Cardiac septum (tissue), 1 donor: Measurements from ENCODE around the gene GREB1. TPM values are rescaled to one million over a fixed set of nuclear protein-coding genes. Genes with fewer than 3 reads are reported as not detected.

ENCODE experiments used
- DNase-seq: peaks from one replicate; pipeline ENCODE4 v3.0.0-alpha.2; 2020; ENCODE audit warnings: low spot score
- intact Hi-C: fragments of 100-400 bp; cut with DNase I; formaldehyde crosslinking; loops from one replicate; pipeline ENCODE4 v1.14.0; 2022
- total RNA-seq: library from RNA; stranded (reverse); fragmentation: NEBNext Ultra II Directional; extraction: Animal tissue kit (Norgen Biotek cat#: 25700); gene quantifications from one replicate; pipeline ENCODE4 v1.2.1, GENCODE V29; 2021
- donor health status: DM: no; HTN: no; CAD: no.

GREB1 gene
- total RNA-seq, 1 donor from 2014 or later: 2.9 TPM

DNA sequence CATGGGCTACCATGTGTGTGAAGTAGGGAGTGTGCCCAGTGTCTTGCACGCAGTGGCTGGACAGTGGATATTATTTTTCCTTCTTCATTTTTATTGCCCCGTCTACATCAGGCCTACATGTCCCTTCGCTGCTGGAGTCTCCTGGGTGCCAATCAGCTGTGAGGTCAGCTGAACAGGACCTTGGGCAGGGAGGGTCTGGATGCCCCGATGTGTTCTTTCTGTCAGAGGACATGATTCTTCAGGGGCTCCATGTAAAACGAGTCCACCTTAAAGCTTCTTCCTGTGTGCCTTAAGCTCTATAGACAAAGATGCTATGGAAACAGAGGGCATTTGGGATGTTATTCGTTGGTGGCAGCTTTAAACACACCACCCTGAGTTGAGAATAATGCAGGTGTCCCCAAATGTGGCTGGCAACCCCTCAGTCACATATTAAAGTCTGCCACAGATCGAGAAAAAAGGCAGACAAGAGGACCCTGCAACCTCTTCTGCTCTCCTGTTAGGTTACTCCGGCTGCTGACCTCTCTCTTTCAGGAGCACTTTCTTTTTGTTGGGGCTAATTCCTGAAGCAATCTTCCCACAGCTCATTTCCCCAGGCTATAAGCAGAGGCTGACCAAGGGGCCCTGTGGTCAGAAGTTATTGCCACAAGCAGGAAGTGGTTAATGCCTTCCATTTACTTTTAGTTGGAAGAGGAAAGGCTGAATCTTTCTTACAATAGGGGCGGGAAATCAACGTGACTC, 20.0 kb downstream of the GREB1 start:
- intact Hi-C loops: no loop called here
- no peak for DNase-seq

DNA sequence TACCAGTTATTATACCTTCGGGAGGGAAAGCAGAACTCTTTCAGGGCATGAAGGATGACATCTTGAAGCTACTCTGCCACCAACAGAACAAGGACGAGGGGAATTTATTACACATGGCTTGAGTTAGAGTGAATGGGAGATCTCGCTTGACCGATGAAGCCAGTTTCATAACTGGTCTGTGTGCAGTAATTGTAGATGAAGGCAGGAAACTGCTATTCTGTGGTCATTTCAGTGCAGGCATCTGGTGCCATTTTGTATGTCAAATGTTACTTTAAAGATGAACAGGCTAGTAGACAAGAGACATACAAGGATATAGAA, 20.5 kb downstream of the GREB1 start:
- DNase-seq: no peak
- intact Hi-C loops: no loop called here

DNA sequence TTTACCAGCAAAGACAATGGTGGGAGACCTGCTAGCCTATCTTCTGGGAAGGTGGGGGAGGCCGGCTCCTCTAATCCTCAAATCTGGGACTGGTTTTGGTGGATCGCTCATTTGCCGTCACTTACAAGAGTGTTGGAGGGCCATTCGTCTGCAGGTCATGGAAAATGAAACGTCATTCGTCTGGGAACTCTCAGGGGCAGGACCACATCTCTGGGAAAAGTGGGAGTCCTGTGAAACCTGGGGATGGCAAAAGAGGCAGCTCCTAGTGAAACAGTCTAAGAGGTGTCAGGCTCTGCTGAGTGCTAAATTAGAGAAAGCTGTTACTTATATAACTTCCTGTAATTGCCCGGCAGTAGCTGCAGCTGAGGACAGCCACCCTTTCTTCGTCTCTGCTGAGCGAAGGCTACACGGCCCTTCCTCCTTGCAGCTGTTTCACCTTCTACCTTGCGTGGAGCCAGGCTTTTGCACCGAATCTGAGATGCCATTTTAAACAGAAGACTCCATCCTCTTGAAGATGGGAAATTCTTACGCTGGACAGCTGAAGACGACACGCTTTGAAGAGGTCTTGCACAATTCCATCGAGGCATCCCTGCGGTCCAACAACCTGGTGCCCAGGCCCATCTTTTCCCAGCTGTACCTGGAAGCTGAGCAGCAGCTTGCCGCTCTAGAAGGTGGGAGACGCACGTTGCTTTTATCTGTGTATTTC, 22.4 kb downstream of the GREB1 start:
- intact Hi-C loops: no loop called here
- no peak for DNase-seq

DNA sequence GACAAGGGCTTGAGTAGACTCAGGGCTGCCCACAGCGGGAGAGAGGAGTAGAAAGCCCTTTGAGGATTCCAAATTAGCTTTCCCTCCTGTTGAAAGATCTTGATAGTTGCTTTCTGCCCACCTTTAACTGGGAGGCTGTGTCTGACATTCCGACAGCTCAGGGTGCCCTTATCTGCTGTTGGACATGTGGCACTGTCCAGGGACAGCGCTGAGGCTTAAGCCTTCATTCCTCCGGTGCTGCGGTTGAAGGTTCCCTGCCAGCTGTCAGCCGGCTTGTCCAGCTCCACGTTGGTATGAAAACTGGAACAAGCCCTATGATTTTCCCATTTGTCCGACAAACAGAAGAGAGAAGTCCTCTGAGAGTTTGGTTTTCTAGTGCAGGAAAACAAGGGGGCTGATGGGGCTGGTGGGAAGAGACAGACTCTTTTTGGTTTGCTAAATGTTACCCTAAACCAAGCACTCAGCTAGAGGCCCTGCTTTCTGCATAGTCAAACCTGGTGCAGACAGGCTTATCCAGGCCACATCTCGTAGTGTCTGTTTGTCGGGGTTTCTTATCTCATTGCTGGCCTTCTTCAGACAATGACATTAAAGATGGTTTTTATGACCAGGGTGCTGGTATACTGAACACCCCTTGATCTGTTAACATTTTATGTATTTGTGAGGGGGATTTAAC, 24.5 kb downstream of the GREB1 start:
- intact Hi-C loops: no loop called here
- DNase-seq: no peak

DNA sequence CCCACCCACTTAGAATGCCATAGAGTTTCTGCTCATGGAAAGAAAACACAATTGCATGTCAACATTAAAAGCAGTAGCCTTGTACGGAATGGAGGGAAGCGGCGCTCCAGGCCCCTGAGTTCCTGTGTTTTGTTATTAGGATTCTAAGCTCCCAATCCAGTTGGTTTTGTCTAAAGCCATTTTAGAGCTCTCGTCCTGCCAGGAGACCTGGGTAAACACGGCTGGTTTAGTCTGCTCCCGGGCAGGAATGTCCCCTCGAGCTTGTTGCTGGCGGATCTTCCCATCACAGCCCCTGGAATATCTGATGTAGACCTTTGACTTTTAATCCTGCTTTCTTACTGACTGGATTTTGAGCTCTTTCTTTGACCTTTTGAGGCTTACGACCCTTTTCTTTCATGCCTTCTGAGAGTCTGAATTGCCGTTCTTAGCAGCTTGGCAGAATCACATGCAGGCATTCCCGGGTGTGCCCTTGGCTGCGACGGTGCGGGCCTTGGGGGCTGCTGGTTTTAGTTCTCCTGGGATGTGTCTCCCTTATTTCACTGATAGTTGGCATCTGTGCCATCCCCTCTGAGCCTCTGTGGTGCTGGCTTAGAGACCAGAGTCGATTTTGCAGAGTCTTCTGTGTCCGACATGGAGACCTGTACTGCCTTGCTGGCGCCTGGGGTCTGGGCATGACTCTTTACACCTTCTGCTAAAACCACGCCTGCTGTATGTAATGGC, 25.4 kb downstream of the GREB1 start:
- peak; percentile 41 for DNase-seq
- intact Hi-C loops: no loop called here

DNA sequence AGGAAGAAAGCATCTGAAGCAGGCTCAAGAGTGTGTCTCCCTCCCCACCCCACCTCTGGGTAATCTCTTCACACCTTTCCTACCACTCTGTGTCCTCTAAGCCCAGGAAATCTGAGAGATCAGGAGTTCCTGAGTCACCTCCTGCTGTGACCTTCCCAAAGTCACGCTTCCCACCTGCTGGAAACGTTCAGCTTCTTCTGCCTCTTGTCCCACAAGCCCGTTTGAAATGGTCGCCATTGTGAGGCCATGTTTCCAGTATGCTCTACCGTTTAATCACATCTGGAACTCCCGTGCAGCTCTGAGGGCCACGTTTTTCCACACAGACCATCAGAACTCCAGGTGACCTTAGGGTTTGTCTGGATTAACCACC, 25.9 kb downstream of the GREB1 start:
- no peak for DNase-seq
- intact Hi-C loops: no loop called here

DNA sequence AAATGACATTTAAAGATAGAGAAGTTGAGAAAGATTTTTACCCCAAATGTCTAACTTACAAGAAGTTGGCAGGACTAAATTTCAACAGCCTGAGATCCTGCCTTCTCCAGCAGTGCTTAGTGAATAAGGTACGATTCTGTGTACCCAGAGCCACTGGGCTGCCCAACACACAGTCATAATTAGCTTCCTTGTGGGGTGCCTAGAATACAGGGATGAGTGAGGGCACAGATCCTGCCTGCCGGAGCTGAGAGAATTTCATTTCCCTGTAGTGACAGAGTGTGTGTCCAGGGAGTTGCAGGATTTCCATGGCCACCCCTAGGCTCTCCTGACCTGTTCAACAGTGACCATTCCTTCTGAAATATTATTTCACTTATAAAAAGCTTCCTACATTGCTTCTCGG, 27.0 kb downstream of the GREB1 start:
- peak; percentile 9 for DNase-seq
- intact Hi-C loops: no loop called here

DNA sequence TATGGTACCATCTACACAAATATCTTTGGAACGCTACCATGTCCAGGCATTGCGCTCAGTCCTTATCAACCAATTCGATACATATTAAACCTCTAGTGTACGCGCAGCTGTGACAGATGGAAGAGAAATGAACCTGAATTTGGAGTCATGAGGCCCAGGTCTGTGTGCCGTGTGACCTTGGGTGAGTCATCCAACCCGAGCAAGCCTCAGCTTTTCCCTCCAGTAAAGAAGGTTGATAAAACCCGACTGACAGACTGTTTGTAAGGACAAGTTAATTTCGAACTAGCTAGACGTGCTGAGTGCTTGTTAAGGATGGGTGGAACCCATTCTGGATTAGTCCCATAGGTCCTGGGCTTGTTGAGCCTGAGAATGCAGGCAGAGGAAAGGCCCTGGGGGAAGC, 28.2 kb downstream of the GREB1 start:
- intact Hi-C loops: no loop called here
- DNase-seq: peak; percentile 53

DNA sequence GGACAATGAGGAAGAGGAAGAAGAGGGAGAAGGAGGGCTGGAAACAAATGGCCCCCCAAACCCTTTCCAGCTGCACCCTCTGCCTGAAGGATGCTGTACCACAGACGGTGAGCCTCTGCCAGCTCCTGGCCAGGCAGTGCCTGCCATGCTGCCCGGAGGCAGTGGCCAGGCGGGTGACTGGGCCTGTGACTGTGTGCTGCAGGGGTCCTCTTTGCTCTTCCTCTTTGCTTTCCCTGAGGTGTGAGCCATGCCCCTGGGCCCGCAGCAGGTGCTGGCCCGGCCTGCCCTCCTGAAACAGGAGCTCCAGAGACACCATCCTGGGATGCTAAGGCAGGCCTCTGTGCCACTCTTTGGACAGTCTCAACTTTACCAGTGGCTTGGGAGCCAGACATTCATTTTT, 28.6 kb downstream of the GREB1 start:
- peak; percentile 24 for DNase-seq
- intact Hi-C loops: no loop called here

DNA sequence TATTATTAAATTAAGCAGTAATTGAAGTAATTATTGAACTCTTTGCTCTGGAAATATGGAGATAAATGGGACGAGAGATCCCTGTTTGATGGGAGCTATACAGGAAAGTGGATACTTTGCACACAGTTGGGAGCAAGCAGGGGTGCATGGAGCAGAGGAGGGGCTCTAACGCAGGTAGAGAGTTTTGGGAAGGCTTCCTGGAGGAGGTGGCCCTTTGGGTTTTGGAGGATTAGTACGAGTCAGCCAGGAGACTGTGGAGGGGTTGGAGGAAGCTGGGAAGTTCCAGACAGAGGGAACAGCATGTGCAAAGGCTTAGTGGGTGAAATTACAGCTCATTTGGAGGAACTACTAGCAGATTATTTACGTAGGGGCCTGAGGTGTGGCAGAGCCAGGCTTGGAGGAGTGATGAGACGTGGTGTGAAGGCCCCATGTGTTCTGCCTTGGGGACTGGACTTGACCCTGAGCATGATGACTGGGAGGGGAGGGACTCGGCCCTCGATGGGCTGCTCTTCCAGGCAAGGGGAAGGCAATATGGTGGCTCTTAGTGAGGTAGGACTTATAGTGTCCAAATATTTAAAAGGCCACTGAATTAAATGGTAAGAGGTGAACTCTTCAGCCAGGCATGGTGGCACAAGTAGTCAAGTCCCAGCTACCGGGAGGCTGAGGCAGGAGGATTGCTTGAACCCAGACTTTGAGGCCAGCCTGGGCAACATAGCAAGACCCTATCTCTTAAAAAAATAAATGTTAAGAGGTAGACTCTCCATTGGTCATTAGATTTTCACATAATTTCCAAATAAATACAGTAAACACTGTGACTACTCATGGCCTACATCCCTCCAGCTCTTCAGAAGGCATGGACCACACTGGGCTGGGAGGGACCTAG, 30.2 kb downstream of the GREB1 start:
- intact Hi-C loops: no loop called here
- DNase-seq: no peak

DNA sequence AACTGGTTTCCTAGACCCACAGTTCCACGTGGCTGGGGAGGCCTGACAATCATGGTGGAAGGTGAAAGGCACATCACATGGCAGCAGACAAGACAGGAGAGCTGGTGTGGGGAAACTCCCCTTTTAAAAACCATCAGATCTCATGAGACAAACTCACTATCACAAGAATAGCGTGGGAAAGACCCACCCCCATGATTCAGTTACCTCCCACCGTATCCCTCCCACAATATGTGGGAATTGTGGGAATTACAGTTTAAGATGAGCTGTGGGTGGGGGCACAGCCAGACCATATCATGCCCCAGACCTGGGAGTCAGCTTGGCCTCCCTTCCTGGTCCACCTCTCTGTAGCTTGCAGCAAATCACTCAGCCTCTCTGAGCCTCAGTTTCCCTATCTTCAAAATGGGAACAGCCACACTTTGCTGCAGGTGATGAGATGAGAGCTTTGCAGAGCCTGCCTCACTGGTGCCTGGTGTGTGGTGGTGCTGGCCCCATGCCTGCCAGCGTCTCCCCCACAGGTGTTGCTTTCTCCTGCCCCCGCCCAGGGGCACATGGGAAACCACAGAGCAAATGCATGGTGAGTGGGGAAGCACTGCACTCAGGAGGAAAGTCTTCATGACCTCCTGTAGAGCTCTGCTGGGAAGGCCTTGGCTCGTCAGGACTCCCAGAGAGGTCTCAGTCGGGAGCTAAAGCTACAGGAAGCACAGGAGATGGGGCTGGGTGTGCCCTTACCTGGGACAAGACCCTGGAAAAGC, 31.1 kb downstream of the GREB1 start:
- intact Hi-C loops: no loop called here
- no peak for DNase-seq

DNA sequence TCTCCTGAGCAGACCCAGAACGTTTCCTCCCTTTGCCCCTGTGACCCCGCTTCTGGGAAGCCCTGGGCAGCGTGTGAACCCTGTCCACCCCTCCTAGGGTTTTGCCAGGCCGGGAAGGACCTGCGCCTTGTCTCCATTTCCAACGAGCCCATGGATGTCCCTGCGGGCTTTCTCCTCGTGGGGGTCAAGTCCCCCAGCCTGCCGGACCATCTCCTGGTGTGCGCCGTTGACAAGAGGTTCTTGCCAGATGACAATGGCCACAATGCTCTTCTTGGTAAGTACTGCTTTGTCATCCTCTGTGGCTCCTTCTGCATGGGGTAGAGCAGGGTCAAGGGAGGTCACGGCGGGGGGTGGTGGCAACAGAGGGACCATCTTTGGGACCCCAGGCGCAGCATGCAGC, 32.5 kb downstream of the GREB1 start:
- intact Hi-C loops: no loop called here
- no peak for DNase-seq

DNA sequence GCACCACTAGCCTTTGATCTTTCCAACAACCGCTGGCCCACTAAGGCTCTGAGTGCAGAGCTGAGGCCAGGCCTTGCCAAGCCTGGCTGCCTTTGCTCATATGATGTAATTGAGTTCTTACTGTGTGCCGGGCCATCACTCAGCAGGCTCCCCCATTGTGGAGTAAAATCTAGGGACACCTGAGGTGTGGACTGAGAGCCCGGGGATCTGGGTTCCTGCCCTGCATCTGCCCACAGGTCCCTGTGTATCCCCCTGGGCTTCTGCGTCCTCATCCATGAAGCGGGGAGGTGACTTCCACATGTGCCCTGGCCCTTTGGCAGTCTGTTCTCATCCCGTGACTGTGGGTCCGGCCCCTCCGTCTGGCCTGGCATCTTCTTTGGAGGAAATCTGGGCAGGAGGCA, 33.8 kb downstream of the GREB1 start:
- intact Hi-C loops: no loop called here

DNA sequence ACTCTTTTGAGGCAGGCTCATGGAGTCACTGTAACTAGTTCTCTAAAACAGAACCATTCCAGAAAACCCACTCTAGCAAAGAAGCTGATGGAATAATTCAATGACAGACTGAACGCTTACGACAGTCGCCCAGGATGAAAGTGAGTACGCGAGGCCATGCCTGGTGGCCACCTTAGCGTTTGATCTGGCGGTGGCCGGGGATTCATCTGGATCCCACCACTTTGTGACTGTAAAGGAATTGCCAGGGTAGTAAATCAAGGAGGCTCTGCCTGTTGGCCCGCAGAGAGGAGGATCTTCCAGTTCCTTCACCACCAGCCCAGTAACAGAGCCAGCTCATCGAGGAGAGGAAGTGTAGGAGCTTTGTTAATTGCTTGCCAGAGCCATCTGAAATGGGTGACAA, 34.6 kb downstream of the GREB1 start:
- DNase-seq: peak; percentile 46
- intact Hi-C loops: no loop called here

More for the DNA sequence above, 33.8 kb downstream of the GREB1 start:
- DNase-seq: no peak

DNA sequence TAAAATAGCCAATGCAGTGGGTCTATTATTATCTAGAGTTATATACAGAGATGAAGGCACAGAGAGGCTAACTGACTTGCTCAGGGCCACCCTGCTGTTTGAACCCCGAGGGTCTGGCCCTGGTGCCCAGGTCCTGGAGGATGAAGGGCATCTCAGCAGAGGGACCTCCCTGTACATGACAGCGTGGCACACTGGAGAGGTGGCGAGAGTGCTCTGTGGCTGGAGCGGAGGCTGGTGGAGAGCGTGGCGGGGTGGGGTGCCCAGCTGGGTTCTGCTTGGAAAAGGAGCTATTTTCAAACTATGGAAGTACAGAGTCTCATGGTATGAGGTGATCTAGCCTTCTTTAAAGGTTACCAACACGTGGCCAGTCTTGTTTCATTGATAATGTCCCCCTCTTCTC, 35.8 kb downstream of the GREB1 start:
- intact Hi-C loops: no loop called here
- DNase-seq: peak; percentile 15

DNA sequence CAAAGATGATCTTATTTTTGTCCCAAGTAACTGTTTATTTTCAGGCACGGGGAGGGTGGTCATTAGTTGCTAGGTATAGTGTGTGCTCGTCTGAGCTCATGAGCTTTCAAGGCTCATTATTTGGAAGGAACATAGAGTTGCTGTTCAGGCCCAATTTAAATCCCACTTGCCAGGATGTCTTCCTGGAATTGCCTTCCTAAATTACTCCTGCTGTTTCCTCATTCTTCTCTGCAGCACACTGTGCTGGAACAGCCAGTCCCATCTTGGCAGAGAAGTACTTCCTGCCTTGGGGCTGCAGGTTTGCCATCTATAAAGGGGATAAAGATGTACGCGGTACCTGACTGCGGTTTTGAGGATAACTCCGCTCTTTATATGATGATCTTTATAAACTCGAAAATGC, 37.3 kb downstream of the GREB1 start:
- no peak for DNase-seq
- intact Hi-C loops: no loop called here

DNA sequence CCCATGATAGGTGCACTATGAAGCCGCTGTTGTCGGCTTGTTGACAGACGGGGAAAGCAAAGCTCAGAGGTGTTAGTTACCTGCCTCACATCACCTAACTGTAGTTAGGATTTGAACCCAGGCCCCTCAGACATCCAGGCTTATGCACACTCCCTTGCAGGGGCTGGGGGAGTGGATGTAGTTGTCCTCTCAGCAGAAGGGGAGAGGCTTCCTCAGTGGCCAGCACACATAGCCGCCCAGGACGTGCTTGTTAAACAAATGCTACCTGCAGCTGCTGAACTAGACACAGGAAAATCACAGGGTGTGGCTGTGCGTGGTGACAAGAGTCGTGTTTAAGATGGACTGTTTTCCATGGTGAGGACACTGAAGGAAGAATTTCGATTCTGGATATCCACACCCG, 39.2 kb downstream of the GREB1 start:
- no peak for DNase-seq
- intact Hi-C loops: no loop called here

DNA sequence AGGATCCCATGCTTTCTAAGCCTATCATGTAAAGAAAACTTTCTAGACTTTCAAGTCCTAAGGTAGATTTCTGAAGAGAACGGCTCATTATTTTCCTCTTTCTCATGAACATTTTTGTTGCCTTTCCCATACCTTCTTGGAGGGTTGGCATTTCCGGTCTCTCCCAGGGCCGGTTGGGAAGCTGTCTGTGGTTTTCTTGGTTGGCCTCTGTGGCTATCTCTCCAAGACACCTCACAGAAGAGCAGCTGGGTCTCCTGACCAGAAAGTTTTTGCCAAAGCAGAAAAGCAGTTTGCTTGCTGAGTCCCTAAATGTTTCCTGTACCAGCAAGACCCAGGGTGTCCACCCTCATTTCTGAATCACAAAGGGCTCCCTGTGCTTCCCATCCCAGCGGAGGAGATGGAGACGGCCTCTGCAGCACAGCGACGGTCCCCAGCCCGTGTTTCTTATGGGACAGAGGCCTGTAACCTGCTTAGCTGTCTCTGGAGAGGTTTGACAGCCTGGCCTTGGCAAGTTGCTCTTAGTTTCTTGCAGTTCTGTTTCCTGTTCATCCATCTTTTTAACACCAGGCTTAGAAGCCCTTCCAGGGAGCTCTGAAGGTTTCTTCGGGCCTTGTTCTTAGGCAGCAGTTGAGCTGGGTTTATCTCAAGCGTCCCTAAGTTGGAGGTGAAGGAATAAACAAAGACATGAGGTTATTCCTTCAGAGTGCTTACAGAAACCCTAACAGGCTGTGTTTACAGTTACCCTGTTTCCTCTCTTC, 39.8 kb downstream of the GREB1 start:
- intact Hi-C loops: no loop called here
- no peak for DNase-seq
